GM21619 (cell line): ENCODE data around the gene DLX5.
A peak's percentile ranks its signal among the peaks of the same experiment; 100 is the strongest.
"Not testable (repeated sequence)": the region's sequence is repeated elsewhere in the genome, so short reads cannot be mapped to it uniquely, and the experiment has no call there.

Source experiments
- ATAC-seq: cut with Tn5 transposase; IDR thresholded peaks from one replicate; pipeline ENCODE4 v1.9.1; 2021; ENCODE audit not compliant: unreplicated experiment

Gene DLX5

DNA sequence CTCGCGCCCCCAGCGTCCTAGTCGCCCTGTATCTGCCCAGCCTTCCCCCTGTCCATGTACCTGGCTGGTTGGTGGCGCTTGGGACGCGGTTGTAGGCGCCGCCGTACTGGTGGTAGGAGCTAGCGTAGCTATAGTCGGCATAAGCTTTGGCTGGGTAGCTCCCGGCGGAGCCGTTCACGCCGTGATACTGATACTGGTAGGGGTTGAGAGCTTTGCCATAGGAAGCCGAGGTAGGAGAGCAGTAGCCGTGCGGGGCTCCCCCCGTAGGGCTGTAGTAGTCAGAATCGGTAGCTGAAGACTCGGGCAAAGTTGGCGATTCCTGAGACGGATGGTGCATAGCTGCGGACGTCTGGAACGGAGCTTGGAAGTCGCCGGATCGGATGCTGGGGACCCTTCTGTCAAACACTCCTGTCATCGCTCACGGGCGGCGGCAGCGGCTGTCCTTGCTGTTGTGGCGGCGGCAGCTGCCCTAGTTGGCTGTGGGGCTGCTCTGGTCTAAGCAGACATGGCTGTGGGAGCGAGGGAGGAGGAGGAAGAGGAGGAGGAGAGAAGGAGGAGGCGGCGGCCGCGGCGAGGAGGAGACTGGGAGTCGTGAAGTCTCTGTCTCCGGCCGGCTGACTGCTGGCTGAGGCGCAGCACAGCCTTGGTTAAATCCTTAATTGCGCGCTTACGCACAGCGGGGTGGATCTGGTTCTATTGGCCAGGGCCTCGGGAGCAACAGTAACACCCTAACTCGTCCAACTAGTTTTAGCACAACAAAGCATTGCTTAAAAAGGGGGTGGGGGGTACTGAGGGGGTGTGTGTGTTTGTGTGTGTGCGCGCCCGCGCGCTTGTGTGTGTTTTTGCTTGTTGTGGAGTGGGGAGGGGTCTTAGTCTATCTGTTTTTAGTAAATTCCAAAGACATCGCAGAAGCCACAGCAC, at the start of gene DLX5:
Gene DLX5 (minus strand): TSS at position 623 of the 921 bp plus-strand sequence. CDS start 208 bp downstream, at position 415.
- ATAC-seq = no peak

DNA sequence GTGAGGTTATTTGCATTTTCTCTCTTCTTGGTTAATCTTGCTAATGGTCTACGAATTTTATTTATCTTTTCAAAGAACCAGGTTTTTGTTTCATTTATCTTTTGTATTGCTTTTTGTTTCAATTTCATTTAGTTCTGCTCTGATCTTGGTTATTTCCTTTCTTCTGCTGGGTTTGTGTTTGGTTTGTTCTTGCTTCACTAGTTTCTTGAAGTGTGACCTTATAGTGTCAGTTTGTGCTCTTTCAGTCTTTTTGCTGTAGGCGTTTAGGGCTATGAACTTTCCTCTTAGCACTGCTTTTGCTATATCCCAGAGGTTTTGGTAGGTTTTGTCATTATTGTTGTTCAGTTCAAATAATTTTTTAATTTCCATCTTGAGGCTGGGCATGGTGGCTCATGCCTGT, 47.4 kb upstream of the DLX5 start:
- not testable (repeated sequence) for ATAC-seq

DNA sequence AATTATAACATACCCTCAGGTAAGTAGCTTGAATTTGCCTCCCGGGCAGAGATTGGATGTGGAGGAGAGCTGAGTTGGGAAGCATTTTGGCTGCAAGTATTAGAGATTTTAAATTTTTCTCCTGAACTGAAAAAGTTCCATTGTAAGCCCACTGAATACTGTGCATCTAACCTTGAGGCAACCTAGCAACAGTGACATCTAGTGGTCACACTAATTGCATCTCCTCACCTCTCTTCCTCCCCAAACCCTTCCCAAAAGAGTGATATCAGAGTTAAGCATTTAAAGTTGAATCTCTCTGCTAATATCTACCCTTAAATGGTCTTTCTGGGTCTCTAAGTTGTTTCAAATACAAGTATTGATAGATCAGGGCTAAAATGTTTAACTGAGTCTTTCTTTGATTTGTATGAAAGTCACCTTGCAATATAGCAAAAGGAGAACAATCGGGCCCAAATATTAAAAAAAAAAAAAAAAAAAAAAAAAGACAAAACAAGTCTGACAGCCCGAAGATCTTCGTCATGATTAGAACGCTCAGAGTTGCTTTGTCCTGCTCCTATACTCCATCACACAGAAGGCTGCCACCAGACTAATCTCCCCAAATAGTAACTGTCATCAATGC, 40.4 kb upstream of the DLX5 start:
- ATAC-seq = peak; percentile 83

DNA sequence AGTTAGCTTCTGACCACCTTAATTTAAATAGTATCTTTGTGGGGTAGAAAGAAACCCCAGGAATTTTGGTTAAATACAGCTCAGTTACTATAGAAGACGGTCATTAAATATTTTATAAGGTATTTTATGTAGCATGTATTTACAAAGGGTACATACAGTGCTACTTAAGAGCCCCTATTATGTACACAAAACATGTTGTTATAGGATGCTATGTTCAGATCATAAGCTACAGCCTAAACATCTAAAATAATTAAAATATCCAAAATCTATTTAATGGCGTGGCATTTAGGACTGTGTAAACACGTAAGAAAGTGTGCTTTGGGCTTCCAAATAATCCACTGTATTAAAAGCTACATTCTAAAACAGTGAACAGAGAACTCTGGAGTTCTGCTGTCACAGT, 39.4 kb upstream of the DLX5 start:
- no peak for ATAC-seq

DNA sequence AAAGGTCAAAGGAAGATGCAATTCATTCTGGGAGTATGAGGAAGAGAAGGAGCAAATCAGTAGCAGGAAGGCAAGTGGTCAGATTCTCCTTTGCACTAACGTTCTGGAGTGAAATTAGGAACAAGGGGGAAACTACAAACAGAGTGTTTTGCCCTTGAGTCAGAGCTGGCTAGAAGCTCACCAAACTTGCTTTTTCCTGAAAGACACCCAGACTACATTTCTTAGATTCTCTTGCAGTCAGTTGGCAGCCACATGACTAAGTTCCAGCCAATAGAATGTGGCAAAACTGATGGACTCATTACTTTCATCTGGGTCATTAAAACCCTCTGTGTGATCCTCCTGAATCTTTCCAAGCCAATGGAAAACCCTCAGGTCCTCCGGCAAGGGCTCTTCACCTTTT, 18.6 kb upstream of the DLX5 start:
- ATAC-seq = no peak

DNA sequence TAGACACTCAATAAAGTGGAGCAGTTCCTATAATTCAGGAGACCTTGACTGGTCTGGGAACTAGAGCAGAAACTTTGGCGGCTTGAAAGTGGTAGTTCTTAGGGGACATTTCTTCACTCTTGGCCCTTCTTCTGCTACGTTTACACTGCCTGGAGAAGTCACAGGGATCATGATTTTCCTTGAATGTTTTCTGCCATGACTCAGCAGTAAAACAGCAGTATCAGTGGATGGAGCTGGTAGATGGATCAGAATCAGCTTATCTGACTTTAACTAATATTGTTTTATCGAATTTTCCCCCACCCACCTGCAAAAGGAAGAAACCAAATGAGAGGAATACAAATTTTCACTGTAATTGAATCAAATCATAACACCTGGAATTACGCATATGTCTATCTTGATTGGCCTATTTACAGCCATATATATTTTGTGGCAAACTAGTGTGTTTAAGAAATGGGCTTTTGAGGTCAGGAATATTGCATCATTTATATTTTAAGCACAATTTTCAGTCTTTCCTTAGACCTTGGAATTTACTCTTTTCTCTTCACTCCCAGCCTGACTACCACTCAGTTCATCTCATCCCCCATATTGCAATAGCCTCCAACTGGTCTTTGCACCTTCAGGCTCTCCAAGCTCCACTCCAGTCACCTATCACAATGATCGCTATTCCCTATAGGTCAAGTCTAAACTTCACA, 14.9 kb upstream of the DLX5 start:
- no peak for ATAC-seq

DNA sequence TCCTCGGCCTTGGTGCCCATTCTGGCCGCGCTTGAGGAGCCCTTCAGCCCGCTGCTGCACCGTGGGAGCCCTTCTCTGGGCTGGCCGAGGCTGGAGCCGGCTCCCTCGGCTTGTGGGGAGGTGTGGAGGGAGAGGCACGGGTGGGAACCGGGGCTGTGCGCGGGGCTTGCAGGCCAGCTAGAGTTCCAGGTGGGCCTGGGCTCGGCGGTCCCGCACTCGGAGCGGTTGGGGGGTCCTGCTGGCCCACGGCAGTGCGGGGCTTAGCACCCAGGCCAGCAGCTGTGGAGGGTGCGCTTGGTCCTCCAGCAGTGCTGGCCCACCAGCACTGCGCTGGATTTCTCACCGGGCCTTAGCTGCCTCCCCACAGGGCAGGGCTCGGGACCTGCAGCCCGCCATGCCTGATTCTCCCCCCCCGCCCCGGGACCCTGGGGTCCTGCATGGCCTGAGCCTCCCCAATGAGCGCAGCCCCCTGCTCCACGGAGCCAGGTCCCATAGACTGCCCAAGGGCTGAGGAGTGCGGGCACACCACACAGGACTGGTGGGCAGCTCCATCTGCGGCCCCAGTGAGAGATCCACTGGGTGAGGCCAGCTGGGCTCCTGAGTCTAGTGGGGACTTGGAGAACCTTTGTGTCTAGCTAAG, 9.7 kb upstream of the DLX5 start:
- ATAC-seq = not testable (repeated sequence)

DNA sequence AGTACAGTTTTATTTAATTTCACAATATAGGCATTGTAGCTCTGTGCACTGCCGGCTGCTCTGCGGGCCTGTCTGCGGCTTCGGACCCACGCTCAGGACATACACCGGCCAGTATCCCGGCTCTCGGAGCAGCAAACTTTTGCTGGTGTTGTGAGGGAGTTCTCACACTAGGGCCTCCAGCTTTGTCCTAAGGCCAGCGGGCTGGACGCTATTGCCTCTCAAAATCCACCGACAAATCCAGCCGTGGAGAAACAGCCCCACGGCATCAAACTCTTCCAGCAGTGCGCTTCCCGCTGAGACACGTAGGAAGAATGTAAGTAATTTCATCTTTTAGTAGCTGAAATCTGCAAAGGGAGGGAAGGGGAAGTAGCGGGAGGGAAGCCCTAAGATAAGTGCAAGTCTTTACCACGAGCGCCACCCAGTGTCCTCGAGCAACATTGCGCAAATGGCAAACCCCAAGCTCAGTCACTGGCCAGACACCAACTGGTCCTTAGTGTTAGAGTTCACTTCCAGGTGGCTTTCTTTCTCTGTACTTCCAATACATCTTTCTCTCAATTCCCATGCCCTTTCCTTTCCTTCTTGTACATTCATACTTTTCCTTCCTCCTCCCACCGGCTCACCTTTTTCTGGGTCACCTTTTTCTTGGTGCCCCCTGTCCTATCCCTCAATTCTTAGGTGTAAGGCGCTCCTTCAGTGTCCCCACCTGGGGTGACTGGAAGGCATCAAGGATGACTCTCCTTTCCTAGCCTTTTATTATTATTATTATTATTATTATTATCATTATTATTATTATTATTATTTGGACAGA, 3.0 kb upstream of the DLX5 start:
- peak; percentile 92 for ATAC-seq

DNA sequence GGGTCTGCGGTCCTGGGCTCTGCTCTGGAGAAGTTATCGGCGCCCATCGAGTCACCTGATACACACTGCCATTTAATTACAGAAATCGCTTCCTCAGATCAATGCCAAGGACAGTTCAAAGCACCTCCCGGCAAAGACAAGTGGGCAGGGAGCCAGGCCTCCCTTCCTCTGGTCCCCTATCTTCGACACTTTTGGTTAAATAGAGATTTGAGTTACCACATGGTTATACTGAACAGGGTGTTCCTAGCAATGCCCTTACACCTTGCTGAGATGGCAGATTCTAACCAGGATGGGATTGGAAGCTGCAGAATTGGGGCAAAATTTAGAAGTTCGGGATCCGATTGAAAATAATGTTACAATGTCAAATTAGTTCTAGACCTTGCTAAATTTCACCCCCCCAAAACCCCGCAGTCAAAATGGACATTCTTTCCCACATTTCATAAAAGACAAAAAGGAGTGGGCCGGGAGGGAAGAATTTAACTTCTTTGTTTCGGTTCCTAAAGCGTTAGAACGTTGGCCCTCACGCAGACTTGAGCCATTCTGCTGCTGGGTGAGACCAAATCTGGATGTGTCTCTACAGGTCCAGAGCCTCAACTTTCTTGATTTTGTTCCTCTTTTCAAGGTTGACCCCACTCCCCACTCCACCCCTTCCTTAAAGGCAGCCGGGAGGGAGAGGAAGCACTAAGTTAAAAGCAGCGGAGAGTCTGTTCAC, 2.2 kb upstream of the DLX5 start:
- ATAC-seq = no peak

DNA sequence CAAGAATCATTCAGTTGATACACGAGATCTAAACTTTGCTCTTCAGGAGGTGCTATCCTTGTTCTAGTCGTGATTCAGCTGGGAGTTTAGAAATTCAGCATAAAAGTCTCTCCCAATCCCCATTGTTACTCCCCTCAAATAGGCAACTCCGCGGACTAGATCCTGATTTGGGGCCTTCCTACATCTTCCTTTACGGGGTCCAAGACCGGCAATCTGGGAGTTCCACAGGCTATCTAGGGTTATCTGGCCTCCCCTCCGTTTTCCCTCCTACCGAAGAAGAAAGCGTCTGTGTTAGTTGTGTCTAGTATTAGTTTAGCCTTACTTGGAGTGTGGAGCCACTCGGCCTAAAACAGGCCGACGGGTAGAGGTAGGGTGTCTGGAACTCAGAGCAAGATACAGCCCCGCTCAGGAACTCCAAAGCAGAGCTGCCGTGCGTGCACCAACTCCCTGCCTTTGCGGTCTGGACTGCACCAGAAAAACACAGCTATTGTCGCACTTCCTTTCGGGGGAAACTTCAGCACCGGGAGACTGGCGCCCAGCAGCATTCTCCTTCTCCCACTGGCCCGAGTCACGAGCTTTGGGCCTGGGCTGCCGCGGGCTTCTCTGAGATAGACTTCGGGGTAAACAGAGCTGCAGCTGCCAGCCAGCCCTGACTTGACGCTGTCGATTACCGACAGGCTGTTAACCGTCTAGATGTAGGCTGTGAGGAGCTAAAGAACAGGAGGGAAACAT, 1.5 kb upstream of the DLX5 start:
- no peak for ATAC-seq

DNA sequence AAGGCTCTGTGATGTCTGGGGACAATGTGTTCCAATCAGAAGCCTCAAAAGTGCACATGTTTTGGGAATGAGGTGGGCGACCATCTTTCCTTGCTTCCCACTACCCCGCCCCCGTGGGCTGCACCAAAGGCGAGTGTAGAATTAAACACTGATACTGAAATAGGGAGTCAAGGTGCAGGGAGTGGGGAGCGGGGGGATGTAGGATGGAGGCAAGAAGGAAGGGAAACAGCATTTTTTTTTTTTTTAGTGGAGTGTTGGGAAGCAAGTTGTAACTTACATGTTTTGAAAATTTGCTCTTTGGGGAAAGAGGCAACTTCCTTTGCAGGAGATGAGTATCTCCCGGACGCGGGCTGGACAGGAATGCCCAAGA, 484 bp upstream of the DLX5 start:
- ATAC-seq = no peak

DNA sequence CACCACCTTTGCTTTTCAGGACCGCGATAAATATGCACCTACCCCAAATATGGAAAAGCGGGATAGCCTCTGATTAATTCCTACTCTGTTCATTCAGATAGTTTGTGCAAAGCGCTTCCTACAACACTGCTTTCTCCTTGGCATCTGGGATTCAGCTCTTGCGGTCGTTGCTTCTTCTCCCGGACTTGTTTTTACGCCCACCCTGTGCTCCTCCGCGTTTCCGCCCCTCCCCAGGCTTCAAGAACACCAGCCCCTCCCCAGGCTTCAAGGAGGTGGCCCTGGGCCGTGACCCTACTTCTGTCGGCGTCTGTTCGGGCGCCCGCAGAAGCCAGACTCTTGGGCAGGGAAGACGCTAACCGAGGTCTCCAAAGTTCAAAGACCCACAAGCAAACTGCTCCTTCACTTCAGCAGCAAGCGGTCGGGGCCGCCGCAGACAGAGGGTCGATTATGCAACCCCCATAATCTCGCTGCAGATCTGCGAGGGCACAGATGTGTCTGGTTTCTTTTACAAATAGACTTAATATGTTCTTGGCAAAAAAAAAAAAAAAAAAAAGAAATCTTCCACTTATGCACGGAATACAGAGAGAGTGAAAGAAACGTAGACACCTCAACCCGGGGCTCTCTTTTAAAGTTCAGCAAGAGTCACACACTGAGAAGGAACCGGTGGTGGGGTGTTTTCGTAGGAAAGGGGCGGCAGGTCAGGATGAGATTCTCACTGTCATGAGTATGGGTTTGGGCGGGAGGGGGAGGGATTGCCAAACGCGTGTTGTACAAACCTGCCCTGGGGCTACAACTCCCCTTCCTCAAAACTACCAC, 1.9 kb downstream of the DLX5 start:
- ATAC-seq = no peak

DNA sequence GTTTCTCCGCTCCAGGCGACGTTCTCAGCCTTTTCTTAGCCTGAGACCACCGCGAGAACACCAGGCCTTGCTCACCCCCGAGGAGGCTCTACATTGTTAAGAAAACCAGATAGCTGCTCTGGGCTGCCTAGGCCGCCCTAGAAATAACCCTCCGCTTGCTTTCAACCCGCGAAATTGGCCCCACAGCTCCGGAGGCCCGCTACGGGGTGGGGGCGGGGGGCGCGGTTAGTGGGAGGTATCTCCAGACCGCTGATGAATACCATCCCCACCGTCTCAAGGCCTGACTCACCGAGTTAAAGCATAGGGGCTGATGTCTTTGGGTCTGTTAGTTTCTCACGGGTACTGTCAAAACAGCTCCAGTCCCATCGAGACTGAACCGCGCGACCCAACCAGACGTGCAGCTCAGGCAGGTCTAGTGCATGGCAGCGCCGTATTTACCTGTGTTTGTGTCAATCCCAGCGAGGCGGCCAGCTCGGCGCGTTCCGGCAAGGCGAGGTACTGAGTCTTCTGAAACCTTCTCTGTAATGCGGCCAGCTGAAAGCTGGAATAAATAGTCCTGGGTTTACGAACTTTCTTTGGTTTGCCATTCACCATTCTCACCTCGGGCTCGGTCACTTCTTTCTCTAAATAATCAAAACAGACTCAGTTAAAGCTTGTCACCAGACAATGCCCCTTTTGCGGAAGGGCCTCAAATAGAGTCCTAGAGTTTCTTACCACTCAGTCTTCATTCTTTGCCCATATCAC, 2.7 kb downstream of the DLX5 start:
- no peak for ATAC-seq

DNA sequence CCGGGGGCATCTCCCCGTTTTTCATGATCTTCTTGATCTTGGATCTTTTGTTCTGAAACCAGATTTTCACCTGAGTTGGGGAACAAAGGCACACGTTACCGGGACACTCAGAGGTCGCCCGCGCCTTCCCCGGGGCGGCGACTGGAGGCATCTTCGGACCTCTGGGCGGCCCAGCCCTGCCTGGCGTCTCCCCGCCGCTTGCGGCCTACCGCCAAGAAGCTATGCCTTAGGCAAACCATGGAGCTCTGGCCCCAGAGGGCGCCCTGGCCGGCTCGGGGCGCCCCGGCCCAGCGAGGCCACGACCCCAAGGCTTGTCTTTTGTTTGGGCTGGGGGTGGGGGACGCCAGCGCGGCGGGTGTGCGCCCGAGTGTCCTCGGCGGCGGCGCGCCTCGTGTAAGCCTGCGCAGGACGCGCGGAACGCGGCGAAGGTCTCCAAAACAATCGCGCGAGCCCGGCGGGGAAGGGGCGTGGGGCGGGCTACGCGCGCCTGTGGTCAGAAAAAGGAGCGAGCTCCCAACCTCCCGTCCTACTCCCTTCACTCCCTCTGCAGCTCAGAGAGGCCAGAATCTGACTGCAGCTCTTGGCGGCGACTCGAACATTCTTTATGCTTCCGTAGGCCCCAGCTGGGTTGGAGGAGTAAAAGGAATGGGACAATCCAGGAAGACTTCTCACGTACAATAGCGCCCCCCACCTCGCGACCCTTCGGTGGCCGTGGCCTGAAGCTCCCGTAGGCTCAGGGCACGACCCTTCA, 3.5 kb downstream of the DLX5 start:
- ATAC-seq = no peak

DNA sequence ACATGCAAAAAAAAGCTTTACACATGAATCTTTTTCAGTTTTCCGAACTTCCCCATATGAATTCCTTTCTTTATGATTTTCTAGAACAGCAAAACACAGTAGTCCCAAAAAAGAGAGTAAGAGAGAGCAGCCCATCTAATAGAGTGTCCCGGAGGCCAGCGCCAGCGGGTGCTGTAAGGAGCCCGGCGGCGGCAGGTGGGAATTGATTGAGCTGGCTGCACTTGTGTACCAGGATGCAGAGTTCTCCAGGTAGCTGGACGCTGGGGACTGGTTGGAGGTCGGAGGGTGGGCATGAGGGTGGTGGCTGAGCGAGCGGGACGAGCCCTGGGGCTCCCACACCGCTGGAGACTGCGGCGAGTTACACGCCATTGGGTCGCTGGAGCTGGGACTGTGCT, 4.0 kb downstream of the DLX5 start:
- ATAC-seq = no peak

DNA sequence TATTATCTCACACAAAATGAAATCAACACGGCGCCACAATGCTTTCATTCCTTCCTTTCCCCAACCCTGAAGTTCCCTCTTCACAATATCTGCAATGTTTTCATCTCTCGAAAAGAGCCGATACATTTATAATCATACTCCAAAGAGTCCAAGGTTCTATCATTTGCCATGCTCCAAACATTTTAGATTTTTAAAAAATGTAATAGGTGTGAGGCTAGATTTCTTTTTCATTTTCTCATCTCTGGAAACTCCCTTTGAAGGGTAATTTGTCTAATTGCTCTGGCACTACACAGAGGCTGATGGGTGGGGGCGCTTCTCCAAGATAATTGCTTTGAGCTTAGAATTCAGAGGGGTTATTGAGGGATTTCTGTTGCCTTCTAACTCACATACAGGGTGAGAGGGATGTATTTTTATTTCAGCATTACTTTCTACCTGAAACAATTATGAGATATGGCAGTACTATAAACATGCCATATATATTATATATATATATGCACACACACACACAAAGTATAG, 4.9 kb downstream of the DLX5 start:
- ATAC-seq = no peak
